ENCODE results near the gene CPEB4. TPM values are rescaled to one million over a fixed set of nuclear protein-coding genes. Genes with fewer than 3 reads are reported as not detected.

The CPEB4 gene
- 10 to 100 TPM in 3 of 4 donors, 1 to 10 TPM in 1; 9.8 to 40.2 (median 36.8) TPM for polyA plus RNA-seq (ENCODE audit: insufficient read length in 4 of 4)

- DNase-seq (ENCODE audit: low read depth in 4 of 4, low spot score in 3 of 4), result peak; percentile 98 to 99 (median 99)
Observed at GRCh38 chr5:173887610-173888472, at the start of gene CPEB4. CPEB4 (plus strand) TSS chr5:173888349; CDS start chr5:173889734, 1,385 bp downstream.

- no peak for DNase-seq (ENCODE audit: low read depth in 4 of 4, low spot score in 3 of 4)
Observed at GRCh38 chr5:173839117-173839713, 48.9 kb upstream of the CPEB4 start.

- DNase-seq (ENCODE audit: low read depth in 4 of 4, low spot score in 3 of 4), result no peak
Observed at GRCh38 chr5:173840111-173840983, 47.8 kb upstream of the CPEB4 start.

- DNase-seq (ENCODE audit: low read depth in 4 of 4, low spot score in 3 of 4), result no peak
Observed at GRCh38 chr5:173841710-173842109, 46.4 kb upstream of the CPEB4 start.

- no peak for DNase-seq (ENCODE audit: low read depth in 4 of 4, low spot score in 3 of 4)
Observed at GRCh38 chr5:173843794-173844193, 44.4 kb upstream of the CPEB4 start.

GRCh38 chr5:173845321-173845720 lies 42.8 kb upstream of the CPEB4 start:
- DNase-seq (ENCODE audit: low read depth in 4 of 4, low spot score in 3 of 4), result no peak

GRCh38 chr5:173846929-173847501 lies 41.1 kb upstream of the CPEB4 start:
- DNase-seq (ENCODE audit: low read depth in 4 of 4, low spot score in 3 of 4), result no peak

- no peak for DNase-seq (ENCODE audit: low read depth in 4 of 4, low spot score in 3 of 4)
Observed at GRCh38 chr5:173848986-173849596, 39.1 kb upstream of the CPEB4 start.

GRCh38 chr5:173849908-173850307 lies 38.2 kb upstream of the CPEB4 start:
- no peak for DNase-seq (ENCODE audit: low read depth in 4 of 4, low spot score in 3 of 4)

- no peak for DNase-seq (ENCODE audit: low read depth in 4 of 4, low spot score in 3 of 4)
Observed at GRCh38 chr5:173850659-173851058, 37.5 kb upstream of the CPEB4 start.

GRCh38 chr5:173851595-173852243 lies 36.4 kb upstream of the CPEB4 start:
- no peak for DNase-seq (ENCODE audit: low read depth in 4 of 4, low spot score in 3 of 4)

- DNase-seq (ENCODE audit: low read depth in 4 of 4, low spot score in 3 of 4), result no peak
Observed at GRCh38 chr5:173852790-173853359, 35.3 kb upstream of the CPEB4 start.

- no peak for DNase-seq (ENCODE audit: low read depth in 4 of 4, low spot score in 3 of 4)
Observed at GRCh38 chr5:173853370-173854131, 34.6 kb upstream of the CPEB4 start.

- DNase-seq (ENCODE audit: low read depth in 4 of 4, low spot score in 3 of 4), result no peak
Observed at GRCh38 chr5:173855162-173855994, 32.8 kb upstream of the CPEB4 start.

GRCh38 chr5:173855995-173856656 lies 32.0 kb upstream of the CPEB4 start:
- DNase-seq (ENCODE audit: low read depth in 4 of 4, low spot score in 3 of 4), result no peak

- DNase-seq (ENCODE audit: low read depth in 4 of 4, low spot score in 3 of 4), result no peak
Observed at GRCh38 chr5:173857234-173857633, 30.9 kb upstream of the CPEB4 start.

GRCh38 chr5:173858021-173858669 lies 30.0 kb upstream of the CPEB4 start:
- no peak for DNase-seq (ENCODE audit: low read depth in 4 of 4, low spot score in 3 of 4)
